HEK293T (cell line): ENCODE measurements around the gene ADCY10.

ENCODE experiments used
- HDGF ChIP-seq: fragments of 450-650 bp; IDR thresholded peaks from 2 replicates; pipeline ENCODE4 v1.6.1; 2017; ENCODE audit warnings: antibody characterized with exemption, borderline replicate concordance
- L3MBTL2 ChIP-seq: fragments of 450-650 bp; conservative IDR thresholded peaks from 2 replicates; pipeline ENCODE4 v1.6.1; 2016; ENCODE audit warnings: mild to moderate bottlenecking
- SUZ12 ChIP-seq: fragments of 450-650 bp; IDR thresholded peaks from 2 replicates; pipeline ENCODE4 v1.6.1; 2016; ENCODE audit warnings: mild to moderate bottlenecking

DNA sequence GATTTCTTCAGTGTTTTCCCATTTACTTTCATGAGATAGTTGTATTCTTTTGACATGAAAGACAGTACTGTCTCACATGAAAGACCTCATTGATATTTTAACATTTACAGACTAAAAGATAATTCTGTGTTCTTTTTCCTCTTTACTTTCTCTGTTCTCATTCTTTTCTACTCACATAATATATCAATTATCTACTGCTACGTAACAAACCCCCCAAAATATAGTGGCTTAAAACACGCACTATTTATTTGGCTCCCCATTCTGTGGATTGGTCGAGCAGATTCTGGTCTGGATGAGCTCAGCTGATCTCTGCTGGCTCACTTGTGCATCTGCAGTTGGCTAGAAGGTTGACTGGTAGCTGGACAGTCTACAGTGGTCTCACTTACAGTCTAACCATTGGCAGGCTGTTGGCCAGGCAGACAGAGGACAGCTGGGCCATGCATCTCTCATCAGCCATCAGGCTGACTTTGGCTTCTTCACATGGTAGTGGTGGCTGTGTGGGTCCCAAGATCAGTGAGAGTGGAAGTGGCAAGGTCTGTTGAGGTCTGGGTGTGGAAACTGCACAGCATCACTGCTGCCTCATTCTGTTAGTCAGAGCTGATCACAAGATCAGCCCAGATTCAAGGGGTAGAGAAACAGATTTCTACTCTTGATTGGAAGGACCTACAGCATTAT, 128.9 kb downstream of the ADCY10 start:
- no peak for TF ChIP-seq SUZ12
- TF ChIP-seq HDGF, result no peak
- TF ChIP-seq L3MBTL2, result no peak
